SU-DHL-6 (cell line): ENCODE data around the gene SPDYE4.

Experiments
- EZH2phosphoT487 ChIP-seq: fragments of 200-600 bp; sonication (generic), shearing (Covaris generic); conservative IDR thresholded peaks from 2 replicates; pipeline ENCODE4 v1.6.1; 2018; ENCODE audit warnings: mild to moderate bottlenecking, antibody characterized with exemption, low read length, moderate library complexity, mixed read lengths
- TF ChIP-seq, protein P1 (sequence below): fragments of 200-600 bp; sonication (generic); IDR thresholded peaks from one replicate; pipeline ENCODE4 v1.5.1; 2017; ENCODE audit warnings: antibody characterized with exemption, mild to moderate bottlenecking, low read length, moderate library complexity; ENCODE audit not compliant: insufficient read depth, poor library complexity, severe bottlenecking

DNA sequence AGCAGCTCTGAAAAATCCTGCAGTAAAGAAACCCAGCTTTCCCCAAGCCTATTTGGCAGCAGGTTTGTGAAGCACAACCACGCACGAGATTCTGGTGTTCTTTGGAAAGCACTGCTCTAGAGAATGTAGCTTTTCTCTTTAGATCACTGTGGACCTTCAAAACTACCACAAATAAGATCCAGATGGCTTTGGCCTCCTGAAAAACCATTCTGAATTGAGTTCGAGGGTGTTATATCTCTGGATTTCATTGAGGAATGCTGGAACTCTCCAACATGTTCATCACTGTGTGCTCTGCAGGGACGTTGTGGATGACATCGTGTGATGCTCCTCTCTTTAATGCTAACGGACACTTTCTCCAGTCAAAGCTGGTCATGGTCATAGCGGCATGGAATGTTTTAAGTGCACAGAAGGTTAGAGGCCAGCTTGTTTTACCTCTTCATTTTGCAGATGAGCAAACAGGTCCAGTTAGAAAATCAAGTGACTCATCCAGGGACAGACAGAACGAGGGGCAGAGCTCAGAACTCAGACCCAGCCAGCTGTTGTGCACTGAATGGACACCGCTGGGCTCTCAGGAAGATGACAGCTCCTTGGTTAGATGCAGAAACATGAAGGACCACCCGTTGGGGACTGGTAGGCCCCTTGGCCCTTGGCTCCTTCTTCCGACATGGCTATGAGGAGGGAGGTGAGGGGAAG is 50.9 kb downstream of the SPDYE4 start:
- TF ChIP-seq, protein P1, sequence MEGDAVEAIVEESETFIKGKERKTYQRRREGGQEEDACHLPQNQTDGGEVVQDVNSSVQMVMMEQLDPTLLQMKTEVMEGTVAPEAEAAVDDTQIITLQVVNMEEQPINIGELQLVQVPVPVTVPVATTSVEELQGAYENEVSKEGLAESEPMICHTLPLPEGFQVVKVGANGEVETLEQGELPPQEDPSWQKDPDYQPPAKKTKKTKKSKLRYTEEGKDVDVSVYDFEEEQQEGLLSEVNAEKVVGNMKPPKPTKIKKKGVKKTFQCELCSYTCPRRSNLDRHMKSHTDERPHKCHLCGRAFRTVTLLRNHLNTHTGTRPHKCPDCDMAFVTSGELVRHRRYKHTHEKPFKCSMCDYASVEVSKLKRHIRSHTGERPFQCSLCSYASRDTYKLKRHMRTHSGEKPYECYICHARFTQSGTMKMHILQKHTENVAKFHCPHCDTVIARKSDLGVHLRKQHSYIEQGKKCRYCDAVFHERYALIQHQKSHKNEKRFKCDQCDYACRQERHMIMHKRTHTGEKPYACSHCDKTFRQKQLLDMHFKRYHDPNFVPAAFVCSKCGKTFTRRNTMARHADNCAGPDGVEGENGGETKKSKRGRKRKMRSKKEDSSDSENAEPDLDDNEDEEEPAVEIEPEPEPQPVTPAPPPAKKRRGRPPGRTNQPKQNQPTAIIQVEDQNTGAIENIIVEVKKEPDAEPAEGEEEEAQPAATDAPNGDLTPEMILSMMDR = no peak
- TF ChIP-seq EZH2phosphoT487 = no peak
